Endothelial cell of umbilical vein (primary cell): ENCODE measurements around the gene PLEKHJ1.
"Not testable (repeated sequence)": the region's sequence is repeated elsewhere in the genome, so short reads cannot be mapped to it uniquely, and the experiment has no call there.

Experiments
- CTCF ChIP-seq, 2 donors: IDR thresholded peaks; 1 replicate in 1 of 2; 2 replicates in 1 of 2; pipeline ENCODE4 v1.5.1; 2011; ENCODE audit warnings: low read length in 2 of 2, mild to moderate bottlenecking in 2 of 2, moderate library complexity in 2 of 2, control low read depth in 1 of 2, inconsistent platforms in 1 of 2, low read depth in 1 of 2; ENCODE audit not compliant: insufficient read depth in 1 of 2; ENCODE audit errors: extremely low read depth in 1 of 2
- GATA2 ChIP-seq: IDR thresholded peaks from 2 replicates; pipeline ENCODE4 v1.7.0; 2011; ENCODE audit warnings: low read depth, mild to moderate bottlenecking, moderate library complexity, mixed read lengths, low read length; ENCODE audit not compliant: insufficient read length, insufficient read depth

GRCh38 chr19:2281265-2282061 is 45.3 kb upstream of the PLEKHJ1 start:
- not testable (repeated sequence) for TF ChIP-seq CTCF (IDR thresholded peaks at IDR 0.05; ENCODE audit: extremely low read depth in 1 of 2, insufficient read depth in 1 of 2, low read depth in 1 of 2, low read length in 2 of 2); GATA2
